Activated CD4-positive, alpha-beta T cell treated with anti-CD3 and anti-CD28 coated beads, Interleukin-2, Interleukin-4, amounts not matched to agents 100 ng/mL and 50 ng/mL, durations not matched to agents 16 hours and 8 hours (primary cell): ENCODE results near the gene SERTAD1.
"Not testable (repeated sequence)": the region's sequence is repeated elsewhere in the genome, so short reads cannot be mapped to it uniquely, and the experiment has no call there.

Experiments used
- DNase-seq: peaks from one replicate; pipeline ENCODE4 v3.0.0-alpha.2; 2020; ENCODE audit warnings: low spot score

Gene SERTAD1

GRCh38 chr19:40421993-40422747 lies 3.6 kb downstream of the SERTAD1 start:
- DNase-seq, result no peak

DNA sequence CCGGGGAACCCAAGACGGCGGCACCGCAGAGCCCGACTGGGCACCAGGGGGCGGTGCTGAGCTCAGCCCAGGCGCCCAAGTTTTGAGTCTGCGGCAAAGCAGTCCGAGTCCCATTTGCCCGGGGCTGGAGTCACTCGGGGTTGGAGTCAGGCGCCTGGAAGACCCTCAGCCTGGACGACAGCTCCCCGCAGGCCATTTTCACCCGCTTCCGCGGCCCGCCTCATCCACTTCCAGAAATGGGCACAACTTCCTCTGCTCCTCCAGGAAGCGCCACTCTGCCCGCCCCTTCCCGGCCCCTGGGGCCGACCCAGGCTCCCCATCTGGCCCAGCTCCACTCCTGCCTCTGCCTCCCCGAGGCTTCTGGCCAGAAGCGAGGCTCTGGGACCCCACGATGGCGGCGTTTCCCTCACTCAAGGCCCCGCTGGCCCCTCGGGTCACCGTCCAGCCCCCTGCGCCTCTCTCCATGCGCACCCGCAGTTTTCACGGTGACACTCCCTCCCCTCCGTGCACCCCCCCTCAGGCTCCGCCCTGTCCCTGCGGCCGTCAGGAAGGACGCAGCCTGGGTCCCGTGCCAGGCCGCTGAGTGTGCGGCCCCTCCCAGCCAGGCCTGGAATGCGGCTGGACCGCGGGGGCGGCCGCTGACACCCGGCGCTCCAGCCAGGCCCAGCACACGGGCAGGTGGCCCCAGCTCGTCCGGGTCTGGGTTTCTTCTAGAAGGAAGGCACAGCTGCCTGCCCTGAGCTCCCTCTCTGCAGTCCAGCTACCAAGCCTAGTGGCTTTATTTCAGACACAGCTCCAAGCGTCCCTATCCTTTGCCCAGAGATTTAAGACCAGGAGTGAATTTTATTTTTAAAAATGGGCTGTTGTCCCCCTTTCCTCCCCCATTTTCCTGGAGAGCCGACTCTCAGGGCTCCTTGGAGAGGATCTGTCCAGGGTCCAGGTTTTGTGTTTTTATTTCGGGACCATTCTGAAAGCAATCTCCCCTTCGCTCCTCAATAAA lies 4.7 kb downstream of the SERTAD1 start:
- peak; percentile 77 for DNase-seq

- no peak for DNase-seq
These were observed 5.4 kb downstream of the SERTAD1 start for GRCh38 chr19:40420451-40420765.

GRCh38 chr19:40419780-40420179 lies 6.0 kb downstream of the SERTAD1 start:
- DNase-seq, result no peak

DNA sequence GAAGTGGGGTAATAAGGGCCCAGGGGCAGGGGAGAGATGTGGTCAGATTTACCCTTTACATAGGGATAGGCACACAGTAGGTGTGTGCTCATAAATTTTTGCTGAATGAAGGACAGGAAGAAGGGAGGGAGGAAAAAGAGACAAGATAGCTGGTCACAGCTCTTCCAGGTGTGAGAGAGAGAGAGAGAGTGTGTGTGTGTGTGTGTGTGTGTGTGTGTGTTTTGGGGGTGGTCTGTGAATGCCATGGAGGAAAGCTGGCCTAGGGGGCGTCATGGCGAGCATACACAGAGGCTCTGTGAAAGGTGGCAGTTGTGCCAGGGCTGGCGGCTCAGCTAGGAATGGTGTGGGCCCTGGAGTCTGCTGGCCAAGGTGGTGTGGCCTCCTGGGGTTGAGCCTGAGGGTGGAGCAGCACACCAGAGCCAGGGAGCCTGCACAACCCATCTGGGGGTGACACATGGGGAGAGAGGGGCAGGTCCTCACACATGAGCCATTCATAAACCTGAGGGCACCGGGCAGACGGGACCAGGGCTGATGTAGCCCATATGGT lies 6.7 kb downstream of the SERTAD1 start:
- DNase-seq, result no peak

DNA sequence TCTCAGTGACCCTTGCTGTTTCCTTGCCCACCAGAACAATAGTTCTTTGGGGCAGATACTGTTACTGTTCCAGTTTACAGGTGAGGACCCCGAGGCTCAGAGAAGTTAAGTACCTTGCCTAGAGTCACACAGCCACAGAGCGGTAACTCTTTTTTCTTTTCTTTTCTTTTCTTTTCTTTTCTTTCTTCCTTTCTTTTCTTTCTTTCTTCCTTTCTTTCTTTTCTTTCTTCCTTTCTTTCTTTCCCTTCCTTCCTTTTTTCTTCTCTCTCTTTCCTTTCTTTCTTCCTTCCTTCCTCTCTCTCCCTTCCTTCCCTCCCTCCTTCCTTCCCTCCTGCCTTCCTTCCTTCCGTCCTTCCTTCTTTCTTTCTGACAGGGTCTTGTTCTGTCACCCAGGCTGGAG lies 7.8 kb downstream of the SERTAD1 start:
- no peak for DNase-seq

DNA sequence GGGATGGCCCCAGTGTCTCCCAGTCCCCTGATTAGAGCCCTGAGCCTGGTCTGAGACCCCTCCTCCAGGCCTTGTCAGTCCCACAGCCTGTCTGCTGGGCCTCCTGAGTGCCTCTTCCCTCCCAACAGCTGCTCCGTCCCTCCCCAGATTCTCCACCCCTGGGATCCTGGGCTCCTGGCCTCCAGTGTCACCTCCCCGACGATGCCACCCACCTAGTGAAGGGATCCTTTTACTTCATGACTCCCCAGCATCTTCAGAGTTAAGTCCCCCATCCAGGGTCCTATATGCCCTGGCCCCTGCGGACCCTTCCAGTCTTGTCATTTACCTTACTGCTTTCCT lies 8.2 kb downstream of the SERTAD1 start:
- DNase-seq, result no peak

DNA sequence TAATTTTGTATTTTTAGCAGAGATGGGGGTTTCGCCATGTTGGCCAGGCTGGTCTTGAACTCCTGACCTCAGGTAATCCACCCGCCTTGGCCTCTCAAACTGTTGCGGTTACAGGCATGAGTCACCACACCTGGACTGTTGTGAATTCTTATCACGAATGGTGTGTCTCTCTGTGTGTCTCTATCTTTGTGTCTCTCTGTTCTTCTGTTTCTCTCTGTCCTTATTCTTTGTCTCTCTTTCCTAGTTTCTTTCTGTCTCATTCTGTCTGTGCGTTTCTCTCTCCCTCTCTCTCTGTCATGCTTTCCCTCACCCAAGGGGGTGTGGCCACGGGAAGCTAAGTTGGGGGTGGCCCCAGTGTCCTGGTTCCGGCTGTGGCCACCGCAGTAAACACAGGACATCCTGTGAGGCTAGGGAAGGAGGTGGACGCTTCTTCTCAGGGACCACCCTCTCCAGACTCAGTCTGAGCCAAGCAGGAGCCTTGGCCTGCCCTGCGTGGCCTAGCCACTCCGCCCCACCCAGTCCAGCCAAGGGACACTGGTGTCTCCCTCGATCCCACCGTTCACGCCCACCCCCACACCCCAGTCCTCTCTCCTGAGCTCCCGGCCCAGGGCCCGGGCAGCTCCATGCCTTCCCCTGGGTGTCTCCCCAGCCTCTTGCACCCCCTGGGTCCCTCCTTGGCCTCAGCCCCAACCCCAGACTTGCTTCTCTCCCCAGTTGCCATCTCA lies 8.7 kb downstream of the SERTAD1 start:
- DNase-seq, result peak; percentile 18

- DNase-seq, result no peak
These were observed 10.0 kb downstream of the SERTAD1 start for GRCh38 chr19:40415768-40416167.

- DNase-seq, result no peak
These were observed 11.0 kb downstream of the SERTAD1 start for GRCh38 chr19:40414542-40415535.

GRCh38 chr19:40413291-40413845 lies 12.4 kb downstream of the SERTAD1 start, which contains the start of gene PRX:
PRX (minus strand) TSS chr19:40413378; CDS start chr19:40407932, 5,446 bp downstream.
- no peak for DNase-seq

DNA sequence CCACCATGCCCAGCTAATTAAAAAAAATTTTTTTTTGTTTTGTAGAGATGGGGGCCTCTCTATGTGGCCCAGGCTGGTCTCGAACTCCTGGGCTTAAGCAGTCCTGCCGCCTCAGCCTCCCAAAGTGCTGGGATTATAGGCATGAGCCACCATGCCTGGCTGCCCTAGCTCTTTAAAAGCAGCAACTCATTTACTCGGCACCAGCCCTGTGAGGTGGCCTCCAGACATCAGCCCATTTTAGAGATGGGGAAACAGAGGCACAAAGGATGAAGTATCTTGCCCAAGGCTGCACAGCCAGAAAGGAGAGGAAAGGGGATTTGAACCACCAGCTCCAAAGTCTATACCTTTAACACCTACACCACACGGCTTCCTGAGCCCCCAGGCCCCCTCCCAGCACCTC lies 12.9 kb downstream of the SERTAD1 start:
- DNase-seq, result no peak

DNA sequence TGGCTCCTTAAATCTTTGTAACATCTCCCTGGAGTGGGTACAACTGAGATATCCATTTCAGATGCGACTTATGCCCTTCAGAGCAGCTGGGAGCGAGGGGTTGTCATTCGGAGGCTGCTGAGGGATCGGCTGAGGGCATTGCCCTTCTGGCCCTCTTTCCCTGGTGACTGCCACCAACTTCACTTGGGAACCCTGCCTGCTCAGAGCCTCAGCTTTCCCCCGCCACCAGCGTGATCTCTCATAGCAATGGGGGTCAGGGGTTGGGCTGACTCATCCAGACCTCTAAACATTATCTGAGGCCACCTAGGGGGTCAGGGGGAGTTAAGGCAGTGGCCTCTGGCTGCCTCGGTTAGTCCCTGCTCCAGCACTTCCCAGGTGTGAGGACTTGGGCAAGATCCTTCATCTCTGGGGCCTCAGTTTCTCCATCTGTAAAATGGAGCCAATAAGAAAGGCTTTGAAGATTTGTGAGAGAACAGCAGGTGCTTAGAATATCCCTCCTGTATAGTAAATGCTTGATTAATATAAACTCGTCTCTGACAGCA lies 13.8 kb downstream of the SERTAD1 start:
- DNase-seq, result no peak

DNA sequence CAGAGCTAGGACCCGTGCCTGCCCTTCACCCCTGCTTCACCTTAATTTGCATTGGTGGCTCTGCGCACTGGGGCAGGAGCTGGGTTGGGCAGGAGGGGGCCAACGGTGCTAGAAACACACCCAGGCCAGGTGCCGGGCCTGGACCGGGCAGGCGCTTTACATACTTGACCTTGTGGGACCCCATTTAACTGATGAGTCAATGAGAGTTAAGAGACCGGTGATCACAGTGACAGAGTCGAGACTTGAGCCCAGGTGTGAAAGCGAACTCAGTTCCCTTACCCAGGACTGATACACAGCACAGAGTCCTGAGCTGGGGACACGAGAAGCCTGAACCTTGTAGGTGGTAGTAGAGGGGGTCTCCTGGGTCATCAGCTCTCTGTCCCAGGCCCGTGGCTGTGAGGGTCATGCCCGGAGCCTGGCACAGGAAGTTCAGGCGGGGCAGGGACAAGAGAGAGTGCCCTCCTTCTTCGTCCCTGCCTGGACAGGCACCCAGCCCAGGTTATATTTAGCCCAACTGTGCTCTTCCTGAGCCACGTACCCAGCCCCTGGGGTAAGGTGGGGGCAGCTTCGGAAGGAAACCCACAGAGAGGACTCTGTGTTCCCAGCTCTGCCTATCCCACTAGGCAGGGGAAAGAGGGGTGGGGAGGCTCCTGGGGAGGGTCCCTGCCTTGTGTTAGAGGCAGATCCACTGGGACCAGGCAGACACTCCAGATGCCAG lies 14.5 kb downstream of the SERTAD1 start:
- DNase-seq, result no peak

- DNase-seq, result no peak
These were observed 15.8 kb downstream of the SERTAD1 start for GRCh38 chr19:40410030-40410389.

GRCh38 chr19:40408598-40408925 lies 17.2 kb downstream of the SERTAD1 start:
- not testable (repeated sequence) for DNase-seq

DNA sequence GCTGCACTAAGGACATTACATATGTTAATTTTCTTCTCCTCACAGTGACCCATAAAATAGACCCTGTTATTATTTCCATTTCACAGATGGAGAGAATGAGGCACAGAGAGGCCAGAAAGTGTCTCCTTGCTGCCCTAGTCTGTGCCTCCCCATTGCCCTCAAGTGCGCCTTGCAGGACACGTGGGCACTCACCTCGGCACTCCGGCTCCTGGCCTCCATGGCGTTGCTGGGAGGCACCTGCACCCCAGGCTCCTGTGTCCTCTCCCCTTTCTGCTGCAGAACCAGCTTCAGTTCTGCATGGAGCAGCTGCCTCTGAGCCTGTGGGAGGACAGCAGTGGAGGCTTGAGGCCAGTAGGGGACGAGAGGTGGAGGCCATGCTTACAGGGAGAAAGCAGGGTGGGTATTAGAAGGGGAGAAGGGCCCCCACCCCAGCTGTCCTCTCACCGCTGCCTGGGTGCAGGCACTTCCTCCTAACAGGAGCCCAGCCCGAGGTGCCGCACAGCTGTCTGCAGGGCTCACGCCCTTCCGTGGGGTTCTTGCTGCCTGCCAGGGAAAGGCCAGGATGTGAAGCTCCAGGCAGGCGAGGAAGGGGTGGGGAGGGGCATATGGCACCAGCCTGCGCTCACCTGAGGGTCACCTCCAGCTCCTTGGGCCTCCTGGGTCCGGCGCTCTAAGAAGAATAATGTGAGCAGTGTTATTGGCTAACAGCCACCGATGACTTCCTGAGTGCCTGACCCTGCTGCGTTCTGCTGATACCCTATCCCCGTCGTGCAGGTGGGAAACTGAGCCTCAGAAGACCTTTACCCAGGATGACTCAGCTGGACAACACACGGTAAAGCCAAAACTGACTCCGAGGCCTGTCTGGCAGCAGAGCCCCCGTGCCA lies 17.8 kb downstream of the SERTAD1 start:
- no peak for DNase-seq

DNA sequence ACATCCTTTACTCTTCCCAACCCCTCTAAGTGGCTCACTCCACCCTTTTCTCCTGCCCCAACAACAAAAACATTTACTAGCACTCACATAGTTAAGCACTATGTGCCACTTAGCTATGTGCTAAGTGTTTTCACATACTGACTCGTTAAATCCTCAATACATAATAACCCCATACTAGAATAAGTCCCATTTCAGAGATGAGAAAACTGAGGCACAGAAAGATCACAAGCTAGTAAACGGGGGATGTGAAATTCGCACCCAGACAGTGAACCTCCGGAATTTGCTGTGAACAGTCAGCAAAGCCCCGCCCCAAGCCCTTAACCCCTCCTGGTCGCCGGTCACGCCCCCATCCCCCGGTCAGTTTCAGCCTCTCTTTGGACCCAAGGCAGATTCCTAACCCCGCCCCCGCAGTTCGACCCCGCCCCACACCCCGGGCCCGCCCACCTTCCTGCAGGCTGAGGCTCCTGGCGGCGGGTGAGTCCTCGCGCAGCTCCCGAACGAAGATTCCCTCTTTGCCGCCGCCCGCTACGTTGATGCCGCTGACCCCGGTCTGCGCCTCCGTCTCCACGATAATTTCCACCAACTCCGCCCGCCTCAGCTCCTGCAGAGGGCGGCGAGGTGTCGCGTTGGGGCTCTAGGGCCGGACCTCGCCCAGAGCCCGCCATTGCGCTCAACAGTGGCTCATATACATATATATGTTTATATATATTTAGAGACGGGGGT lies 22.4 kb downstream of the SERTAD1 start:
- peak; percentile 93 for DNase-seq
